ENCODE measurements around the gene TIMP2. TPM values are rescaled to one million over a fixed set of nuclear protein-coding genes. Genes with fewer than 3 reads are reported as not detected.
A peak's percentile ranks its signal among the peaks of the same experiment; 100 is the strongest.

The TIMP2 gene
- total RNA-seq, 3 donors from 2014 or later: 72.0 to 344 (median 112) TPM

DNA sequence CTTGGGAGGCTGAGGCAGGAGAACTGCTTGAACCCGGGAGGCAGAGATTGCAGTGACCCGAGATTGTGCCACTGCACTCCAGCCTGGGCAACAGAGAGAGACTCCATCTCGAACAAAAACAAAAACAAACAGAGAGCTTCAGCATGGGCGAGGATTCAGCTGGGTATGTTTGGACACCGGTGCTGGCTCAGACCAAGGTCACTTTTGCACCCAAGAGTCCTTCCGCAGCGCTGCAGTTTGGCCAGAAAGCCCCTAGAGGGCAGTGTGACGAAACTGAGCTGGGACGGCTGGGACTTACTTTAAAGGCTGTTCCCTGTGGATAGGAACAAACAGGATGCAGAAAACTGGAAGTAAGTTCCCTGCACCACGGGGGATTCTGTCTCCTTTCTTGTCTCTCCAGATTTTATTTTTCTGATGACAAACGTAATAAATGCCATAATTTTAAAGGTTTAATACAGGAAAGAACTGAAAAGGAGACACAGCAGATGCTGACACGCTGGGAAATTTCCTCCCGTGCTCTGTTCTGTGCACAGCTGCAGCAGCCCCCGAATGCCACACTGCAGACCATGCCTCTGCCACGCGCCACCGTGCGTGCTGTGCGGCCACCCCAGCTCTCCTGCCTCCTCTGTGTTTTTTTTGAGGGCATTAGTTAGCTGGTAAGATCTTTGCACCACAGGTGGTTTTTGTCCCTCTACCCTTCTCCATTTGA is 59.4 kb downstream of the TIMP2 start:
- H3K36me3 ChIP-seq: no peaks in the 10 kb centered on the region
- no peak overlapping the region for H3K4me3 ChIP-seq
- H3K27me3 ChIP-seq: no peaks in the 10 kb centered on the region
- intact Hi-C loops (cut with DNase I; ENCODE audit: low total_unique reads): loop anchor here (2.0 to 10.0 kb wide), 2 partner anchors 57 to 109 kb away; partner anchors contain the start of gene LGALS3BP
- H3K4me1 ChIP-seq: no peaks in the 10 kb centered on the region
- peak; percentile 62 to 85 for DNase-seq (ENCODE audit: low spot score in 2 of 2)
- no peak overlapping the region for H3K27ac ChIP-seq
- no peak for TF ChIP-seq POLR2AphosphoS5 (IDR thresholded peaks at IDR 0.05)
- TF ChIP-seq, protein P1, sequence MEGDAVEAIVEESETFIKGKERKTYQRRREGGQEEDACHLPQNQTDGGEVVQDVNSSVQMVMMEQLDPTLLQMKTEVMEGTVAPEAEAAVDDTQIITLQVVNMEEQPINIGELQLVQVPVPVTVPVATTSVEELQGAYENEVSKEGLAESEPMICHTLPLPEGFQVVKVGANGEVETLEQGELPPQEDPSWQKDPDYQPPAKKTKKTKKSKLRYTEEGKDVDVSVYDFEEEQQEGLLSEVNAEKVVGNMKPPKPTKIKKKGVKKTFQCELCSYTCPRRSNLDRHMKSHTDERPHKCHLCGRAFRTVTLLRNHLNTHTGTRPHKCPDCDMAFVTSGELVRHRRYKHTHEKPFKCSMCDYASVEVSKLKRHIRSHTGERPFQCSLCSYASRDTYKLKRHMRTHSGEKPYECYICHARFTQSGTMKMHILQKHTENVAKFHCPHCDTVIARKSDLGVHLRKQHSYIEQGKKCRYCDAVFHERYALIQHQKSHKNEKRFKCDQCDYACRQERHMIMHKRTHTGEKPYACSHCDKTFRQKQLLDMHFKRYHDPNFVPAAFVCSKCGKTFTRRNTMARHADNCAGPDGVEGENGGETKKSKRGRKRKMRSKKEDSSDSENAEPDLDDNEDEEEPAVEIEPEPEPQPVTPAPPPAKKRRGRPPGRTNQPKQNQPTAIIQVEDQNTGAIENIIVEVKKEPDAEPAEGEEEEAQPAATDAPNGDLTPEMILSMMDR (IDR thresholded peaks at IDR 0.05): peak; percentile 69 to 87 (median 84)
- no peaks in the 10 kb centered on the region for H3K9me3 ChIP-seq

DNA sequence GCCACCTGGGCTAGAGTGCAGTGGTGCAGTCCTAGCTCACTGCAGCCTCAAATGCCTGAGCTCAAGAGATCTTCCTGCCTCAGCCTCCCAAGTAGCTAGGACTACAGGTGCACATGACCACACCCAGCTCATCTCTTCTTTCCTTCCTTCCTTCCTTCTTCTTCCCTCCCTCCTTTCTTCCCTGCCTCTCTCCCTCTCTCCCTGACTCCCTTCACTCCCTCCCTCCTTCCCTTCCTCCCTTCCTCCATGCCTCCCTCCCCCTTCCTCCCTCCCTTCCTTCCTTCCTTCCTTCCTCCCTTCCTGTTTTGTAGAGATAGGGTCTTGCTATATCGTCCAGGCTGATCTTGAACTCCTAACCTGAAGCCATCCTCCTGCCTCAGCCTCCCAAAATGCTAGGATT is 61.1 kb downstream of the TIMP2 start:
- peak overlapping the region; percentile 30 to 74 for H3K27ac ChIP-seq
- no peak for TF ChIP-seq POLR2A (IDR thresholded peaks at IDR 0.05)
- TF ChIP-seq POLR2AphosphoS5 (IDR thresholded peaks at IDR 0.05): no peak
- TF ChIP-seq, protein P1 (IDR thresholded peaks at IDR 0.05): no peak
- intact Hi-C loops (cut with DNase I; ENCODE audit: low total_unique reads): loop anchor here (2.0 to 10.0 kb wide), 2 partner anchors 59 to 111 kb away; partner anchors contain the start of gene LGALS3BP
- H3K4me3 ChIP-seq: no peak overlapping the region
- no peaks in the 10 kb centered on the region for H3K4me1 ChIP-seq
- no peaks in the 10 kb centered on the region for H3K27me3 ChIP-seq
- H3K36me3 ChIP-seq: no peaks in the 10 kb centered on the region
- no peak for DNase-seq (ENCODE audit: low spot score in 2 of 2)
- H3K9me3 ChIP-seq: no peaks in the 10 kb centered on the region

DNA sequence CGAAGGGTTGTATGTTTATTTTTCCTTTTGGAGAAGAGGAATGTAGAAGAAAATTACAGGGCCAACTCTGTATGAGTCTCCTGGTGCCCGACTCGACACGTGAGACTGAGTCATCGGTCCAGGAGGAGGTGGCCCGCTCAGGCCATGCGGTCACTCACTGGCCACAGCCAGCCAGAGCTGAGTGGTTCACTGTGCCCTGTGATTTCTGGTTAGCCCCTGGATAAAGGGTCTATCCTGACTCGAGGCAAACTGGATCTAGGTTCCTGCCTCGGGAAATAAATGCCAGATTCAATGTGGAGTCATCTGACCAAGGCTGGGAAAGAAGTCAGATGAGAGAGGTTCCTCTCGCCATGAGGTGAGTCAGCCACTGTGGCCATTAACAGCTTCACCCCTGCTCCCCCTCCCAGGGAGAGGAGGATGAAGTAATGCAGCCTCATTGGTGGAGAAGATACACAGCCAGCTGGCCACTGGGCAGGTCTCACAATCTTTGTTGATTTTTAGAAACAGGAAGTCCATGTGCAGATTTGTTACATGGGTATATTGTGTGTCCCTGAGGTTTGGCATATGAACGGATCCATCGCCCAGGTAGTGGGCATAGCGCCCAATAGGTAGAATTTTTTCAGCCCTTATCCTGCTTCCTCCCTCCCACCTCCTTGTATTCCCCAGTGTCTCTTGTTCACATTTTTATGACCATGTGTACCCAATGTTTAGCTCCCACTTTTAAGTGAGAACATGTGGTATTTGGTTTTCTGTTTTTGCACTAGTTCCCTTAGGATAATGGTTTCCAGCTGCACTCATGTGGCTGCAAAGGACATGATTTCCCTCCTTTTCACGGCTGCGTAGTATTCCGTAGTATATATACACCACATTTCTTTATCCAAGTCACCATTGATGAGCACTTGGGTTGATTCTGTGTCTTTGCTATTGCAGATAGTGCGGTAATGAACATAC is 62.8 kb downstream of the TIMP2 start:
- Histone ChIP-seq H3K27me3 (no peaks in the 10 kb centered on the region), H3K36me3 (no peaks in the 10 kb centered on the region), H3K4me1 (no peaks in the 10 kb centered on the region), H3K27ac (peak overlapping the region; percentile 74 to 91), H3K9me3 (no peaks in the 10 kb centered on the region), H3K4me3 (no peak overlapping the region)
- TF ChIP-seq POLR2AphosphoS5 (IDR thresholded peaks at IDR 0.05) (peak; percentile 57 to 94 (median 78)), POLR2A (IDR thresholded peaks at IDR 0.05) (no peak)
- TF ChIP-seq, protein P1 (IDR thresholded peaks at IDR 0.05): no peak
- peak in 1 of 2 donors; percentile 79 for DNase-seq (ENCODE audit: low spot score in 2 of 2)
- intact Hi-C loops (cut with DNase I; ENCODE audit: low total_unique reads): loop anchor here (10.0 kb wide), 1 partner anchor 112 kb away; the partner anchor contains the start of gene LGALS3BP

DNA sequence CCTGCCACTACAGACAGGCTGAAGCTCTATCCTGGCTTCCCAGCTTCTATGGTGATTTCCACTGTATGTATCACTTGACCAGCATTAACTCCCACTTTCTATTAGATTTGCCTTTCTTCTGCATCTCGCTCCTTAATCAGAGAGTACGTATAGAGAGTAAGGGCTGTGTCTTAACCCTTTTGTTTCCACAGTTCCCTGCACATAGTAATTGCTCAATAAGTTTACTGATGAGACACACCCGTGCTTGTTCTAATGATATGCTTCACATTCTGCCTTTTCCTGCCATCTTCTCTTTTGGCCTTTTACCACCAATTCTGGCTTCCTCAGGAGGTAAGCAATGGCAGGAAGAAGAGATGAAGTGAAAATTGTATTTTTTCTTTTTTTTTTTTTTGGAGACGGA is 64.0 kb downstream of the TIMP2 start:
- Histone ChIP-seq H3K4me3 (no peak overlapping the region), H3K36me3 (no peaks in the 10 kb centered on the region), H3K9me3 (no peaks in the 10 kb centered on the region), H3K4me1 (no peaks in the 10 kb centered on the region), H3K27me3 (no peaks in the 10 kb centered on the region), H3K27ac (peak overlapping the region; percentile 74 to 91)
- intact Hi-C loops (cut with DNase I; ENCODE audit: low total_unique reads): loop anchor here (10.0 kb wide), 1 partner anchor 114 kb away; the partner anchor contains the start of gene LGALS3BP
- TF ChIP-seq, protein P1 (IDR thresholded peaks at IDR 0.05): no peak
- TF ChIP-seq POLR2A (IDR thresholded peaks at IDR 0.05) (no peak), POLR2AphosphoS5 (IDR thresholded peaks at IDR 0.05) (no peak)
- no peak for DNase-seq (ENCODE audit: low spot score in 2 of 2)

Measured in breast epithelium (tissue), 4 donors.